Measurements from ENCODE around the gene PTP4A2.

GRCh38 chr1:31874942-31875341, 63.2 kb downstream of the PTP4A2 start:
- TF ChIP-seq CTCF (IDR thresholded peaks at IDR 0.05) (no peak), POLR2A (IDR thresholded peaks at IDR 0.05) (no peak)

All from sigmoid colon (tissue), 3 donors.